LNCaP clone FGC (cell line): Measurements from ENCODE around the gene SLIT1.

Experiments
- DNase-seq: peaks from one replicate; pipeline ENCODE4 v3.0.0-alpha.2; 2011; ENCODE audit warnings: low read depth
- H3K4me3 ChIP-seq: 2 replicates; pipeline ENCODE4 v1.5.1; 2011; ENCODE audit warnings: mild to moderate bottlenecking, low read depth, low read length, control low read depth
- TF ChIP-seq, protein P1 (sequence below): IDR thresholded peaks from 2 replicates; pipeline ENCODE4 v1.5.1; 2012; ENCODE audit warnings: mild to moderate bottlenecking; ENCODE audit not compliant: control insufficient read depth, insufficient read depth; ENCODE audit errors: extremely low read depth

The SLIT1 gene

DNA sequence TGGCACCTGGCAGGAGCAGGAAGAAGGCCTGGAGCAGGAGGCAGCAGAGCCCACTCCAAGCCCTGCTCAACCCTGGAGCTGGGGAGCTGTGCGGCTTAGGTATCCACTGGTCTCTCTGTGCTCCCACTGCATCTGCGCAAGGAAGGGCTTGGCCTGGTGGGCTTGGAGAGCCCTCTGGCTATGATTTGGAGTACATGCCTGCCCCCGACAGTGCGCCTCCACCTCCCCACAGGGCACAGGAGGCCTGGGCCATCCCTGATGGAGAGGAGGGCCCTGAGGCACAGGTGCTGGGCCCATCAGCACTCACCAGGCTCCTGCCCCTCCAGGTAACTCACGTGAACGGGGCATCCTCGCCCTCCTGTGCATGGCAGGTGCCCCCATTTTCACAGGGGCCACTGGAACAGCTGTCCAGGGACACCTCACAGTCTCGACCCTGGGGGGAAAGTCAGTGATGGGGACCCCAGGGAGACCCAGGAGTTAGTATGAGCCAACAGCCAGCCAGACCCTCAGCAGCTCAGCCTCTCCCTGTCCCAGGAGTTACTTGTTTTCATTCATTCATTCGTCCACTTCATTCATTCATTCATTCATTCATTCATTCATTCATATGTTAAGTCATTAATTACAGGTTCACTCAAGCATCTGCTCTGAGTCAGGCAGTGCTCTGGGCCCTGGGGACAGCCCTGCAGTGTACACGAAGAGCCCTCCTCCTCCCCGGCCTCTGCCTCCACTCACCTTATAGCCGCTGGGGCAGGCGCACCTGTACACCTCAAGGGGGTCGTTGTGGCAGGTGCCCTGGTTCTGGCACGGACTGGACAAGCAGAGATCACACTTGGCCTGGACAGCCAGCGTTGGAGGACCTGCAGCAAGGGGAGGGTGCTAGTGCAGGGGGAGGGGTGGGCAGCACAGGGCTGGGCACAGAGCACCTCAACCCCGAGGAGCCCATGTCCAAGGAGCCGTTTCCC is 167.2 kb downstream of the SLIT1 start:
- H3K4me3 ChIP-seq = no peak overlapping the region
- no peak for DNase-seq
- TF ChIP-seq, protein P1, sequence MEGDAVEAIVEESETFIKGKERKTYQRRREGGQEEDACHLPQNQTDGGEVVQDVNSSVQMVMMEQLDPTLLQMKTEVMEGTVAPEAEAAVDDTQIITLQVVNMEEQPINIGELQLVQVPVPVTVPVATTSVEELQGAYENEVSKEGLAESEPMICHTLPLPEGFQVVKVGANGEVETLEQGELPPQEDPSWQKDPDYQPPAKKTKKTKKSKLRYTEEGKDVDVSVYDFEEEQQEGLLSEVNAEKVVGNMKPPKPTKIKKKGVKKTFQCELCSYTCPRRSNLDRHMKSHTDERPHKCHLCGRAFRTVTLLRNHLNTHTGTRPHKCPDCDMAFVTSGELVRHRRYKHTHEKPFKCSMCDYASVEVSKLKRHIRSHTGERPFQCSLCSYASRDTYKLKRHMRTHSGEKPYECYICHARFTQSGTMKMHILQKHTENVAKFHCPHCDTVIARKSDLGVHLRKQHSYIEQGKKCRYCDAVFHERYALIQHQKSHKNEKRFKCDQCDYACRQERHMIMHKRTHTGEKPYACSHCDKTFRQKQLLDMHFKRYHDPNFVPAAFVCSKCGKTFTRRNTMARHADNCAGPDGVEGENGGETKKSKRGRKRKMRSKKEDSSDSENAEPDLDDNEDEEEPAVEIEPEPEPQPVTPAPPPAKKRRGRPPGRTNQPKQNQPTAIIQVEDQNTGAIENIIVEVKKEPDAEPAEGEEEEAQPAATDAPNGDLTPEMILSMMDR = no peak

DNA sequence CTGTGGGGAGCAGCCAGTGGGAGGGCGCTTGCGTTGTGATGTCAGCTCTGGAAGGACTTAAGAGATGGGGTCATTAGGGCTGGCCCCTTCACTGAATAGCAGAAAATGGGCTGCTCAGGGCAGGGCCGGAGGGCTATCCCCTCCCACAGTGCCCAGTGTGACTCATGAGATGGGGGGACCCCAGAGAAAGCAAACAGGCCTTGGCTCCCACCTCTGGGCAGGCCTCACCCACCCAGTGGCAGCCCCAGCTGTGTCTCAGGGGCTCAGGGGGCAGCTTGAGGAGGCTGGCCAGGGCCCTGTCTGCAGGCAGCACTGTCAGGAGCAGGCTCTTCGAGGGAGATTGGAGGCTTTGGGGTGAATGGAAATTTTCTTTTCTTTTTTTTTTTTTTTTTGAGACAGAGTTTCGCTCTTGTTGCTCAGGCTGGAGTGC is 168.3 kb downstream of the SLIT1 start:
- no peak for DNase-seq
- TF ChIP-seq, protein P1 = no peak
- H3K4me3 ChIP-seq = no peak overlapping the region

DNA sequence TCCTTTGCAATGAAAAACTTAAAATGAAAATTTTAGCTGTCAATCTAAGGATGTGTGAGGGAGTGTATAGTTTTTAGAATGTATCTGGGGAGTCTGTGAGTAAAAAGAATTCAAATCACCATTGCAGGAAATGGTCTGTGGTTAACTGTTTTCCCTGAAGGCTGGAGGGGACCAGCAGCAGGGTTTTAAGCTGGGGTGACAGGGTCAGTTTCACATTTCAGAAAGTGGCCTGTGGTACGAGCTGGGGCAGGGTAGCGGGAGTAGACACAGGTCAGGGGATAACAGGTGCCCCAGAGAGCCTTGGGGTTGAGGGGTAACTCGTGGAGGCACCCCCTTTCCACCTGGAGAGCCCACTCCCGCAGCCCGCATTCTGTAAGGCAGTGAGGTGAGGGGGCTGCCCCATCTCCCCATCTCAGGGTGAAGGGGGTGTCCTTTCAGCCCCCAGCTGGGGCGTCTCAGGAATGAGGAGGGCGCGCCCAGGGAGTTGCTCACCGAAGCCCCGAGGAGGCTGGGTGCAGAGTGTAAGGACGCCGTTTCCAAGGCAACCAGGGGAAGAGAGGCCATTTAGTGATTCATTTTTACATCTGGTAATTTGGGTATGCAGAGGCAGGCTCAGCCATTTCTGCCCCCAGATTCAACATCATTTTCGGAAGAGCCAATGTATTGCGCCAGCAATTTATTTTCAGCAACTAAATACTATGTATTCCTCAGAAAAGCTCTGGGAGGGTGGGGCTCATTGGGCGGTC is 168.9 kb downstream of the SLIT1 start:
- DNase-seq = no peak

DNA sequence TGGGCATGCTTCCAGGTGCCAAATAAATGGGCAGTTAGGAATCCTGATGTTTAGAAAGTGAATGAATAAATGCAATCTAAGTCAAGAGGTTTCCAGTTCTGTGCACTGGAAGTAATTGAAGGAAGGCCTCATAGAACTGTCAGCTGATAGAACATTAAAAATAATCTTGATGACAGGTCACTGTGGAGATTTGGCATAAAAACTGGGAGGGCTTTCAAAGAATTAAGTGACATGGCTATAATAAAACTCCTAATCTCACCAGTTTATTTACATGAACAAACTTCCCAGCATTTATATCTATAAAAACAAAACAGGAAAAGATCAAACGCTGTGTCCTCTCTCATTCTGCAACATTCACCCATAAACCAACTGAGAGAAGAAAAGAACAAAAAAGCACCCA is 170.5 kb downstream of the SLIT1 start:
- no peak overlapping the region for H3K4me3 ChIP-seq
- DNase-seq = no peak
- TF ChIP-seq, protein P1 = no peak

More for the DNA sequence above, 168.9 kb downstream of the SLIT1 start:
- no peak overlapping the region for H3K4me3 ChIP-seq
- TF ChIP-seq, protein P1 = no peak

DNA sequence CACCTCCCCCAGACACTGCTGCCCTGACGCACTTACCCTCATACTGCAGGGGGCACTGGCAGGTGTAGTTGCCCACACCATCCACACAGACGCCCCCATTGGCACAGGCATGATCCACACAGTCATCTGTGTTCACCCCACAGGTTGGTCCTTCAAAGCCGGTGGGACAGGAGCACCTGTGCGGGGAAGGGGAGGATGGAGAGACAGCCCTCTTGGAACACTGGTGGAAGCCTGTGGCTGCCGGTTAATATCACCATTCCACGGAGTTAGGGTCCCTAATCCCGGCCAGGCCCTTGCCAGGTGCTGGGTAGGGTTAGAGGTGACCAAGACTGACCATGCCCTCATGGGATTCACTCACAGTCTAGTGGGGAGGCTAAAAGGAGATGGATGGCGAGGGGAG is 171.8 kb downstream of the SLIT1 start:
- TF ChIP-seq, protein P1 = no peak
- no peak overlapping the region for H3K4me3 ChIP-seq
- DNase-seq = no peak

DNA sequence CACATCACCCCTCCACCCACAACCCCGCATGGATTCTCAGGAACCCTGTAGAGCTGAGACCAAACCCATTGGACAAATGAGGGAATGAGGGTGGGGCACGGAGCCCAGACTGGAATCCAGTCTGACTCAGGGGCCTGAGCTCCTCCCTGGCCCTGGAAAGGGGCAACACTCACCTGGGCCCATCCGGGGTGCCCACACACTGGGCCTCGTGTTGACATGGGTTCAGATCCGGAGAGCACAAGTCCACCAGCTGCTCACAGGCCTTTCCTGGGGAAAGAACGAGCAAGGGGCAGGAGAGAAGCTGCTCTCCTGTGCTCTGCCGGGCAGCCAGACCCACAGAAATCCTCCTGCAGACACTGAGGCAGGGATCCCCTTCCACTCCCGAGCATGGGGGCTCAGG is 172.2 kb downstream of the SLIT1 start:
- DNase-seq = no peak
- no peak overlapping the region for H3K4me3 ChIP-seq
- TF ChIP-seq, protein P1 = no peak
